Measurements from ENCODE around the gene VDAC1. TPM values are rescaled to one million over a fixed set of nuclear protein-coding genes. Genes with fewer than 3 reads are reported as not detected.

VDAC1 gene
- total RNA-seq, 4 donors from 2014 or later = 151 to 220 (median 188) TPM

- Histone ChIP-seq H3K27me3 (no peaks in the 10 kb centered on the region), H3K9me3 (no peaks in the 10 kb centered on the region), H3K36me3 (peaks cover 0 to 38% (median 7%) of the 10 kb centered on the region in 3 donors), H3K4me1 (peaks cover 0 to 17% (median 4%) of the 10 kb centered on the region in 3 donors), H3K4me3 (no peak overlapping the region), H3K27ac (peak overlapping the region; percentile 30 to 88 (median 78))
- WGBS, 2 donors = 84 to 87% methylated on average over 10 of the region's 10 CpGs
- no peak for TF ChIP-seq CTCF (IDR thresholded peaks at IDR 0.05)
- no peak for TF ChIP-seq POLR2A (IDR thresholded peaks at IDR 0.05)
- intact Hi-C loops (cut with DNase I) = no loop called here
- DNase-seq = no peak
These were observed 51.1 kb downstream of the VDAC1 start for GRCh38 chr5:133953568-133954145.

- Histone ChIP-seq H3K4me3 (no peak overlapping the region), H3K27ac (peak overlapping the region; percentile 30 to 88 (median 78)), H3K4me1 (peaks cover 0 to 17% (median 4%) of the 10 kb centered on the region in 3 donors), H3K9me3 (no peaks in the 10 kb centered on the region), H3K27me3 (no peaks in the 10 kb centered on the region), H3K36me3 (peaks cover 0 to 34% (median 3%) of the 10 kb centered on the region in 3 donors)
- intact Hi-C loops (cut with DNase I) = no loop called here
- DNase-seq = no peak
- no peak for TF ChIP-seq POLR2A (IDR thresholded peaks at IDR 0.05)
- TF ChIP-seq CTCF (IDR thresholded peaks at IDR 0.05) = no peak
- WGBS, 2 donors = 63 to 68% methylated on average over 8 to 10 of the region's 10 CpGs
These were observed 51.8 kb downstream of the VDAC1 start for GRCh38 chr5:133952729-133953567.

- WGBS, 2 donors = 84 to 92% methylated on average over 6 of the region's 7 CpGs
- Histone ChIP-seq H3K27ac (no peak overlapping the region), H3K27me3 (no peaks in the 10 kb centered on the region)
These were observed 53.8 kb downstream of the VDAC1 start for GRCh38 chr5:133950821-133951612.

GRCh38 chr5:133948721-133949120 is 56.1 kb downstream of the VDAC1 start:
- Histone ChIP-seq H3K9me3 (no peaks in the 10 kb centered on the region), H3K4me3 (no peak overlapping the region), H3K27me3 (no peaks in the 10 kb centered on the region), H3K36me3 (no peaks in the 10 kb centered on the region), H3K4me1 (peaks cover 0 to 17% (median 4%) of the 10 kb centered on the region in 3 donors), H3K27ac (no peak overlapping the region)
- intact Hi-C loops (cut with DNase I) = no loop called here
- TF ChIP-seq CTCF (IDR thresholded peaks at IDR 0.05) = no peak
- no peak for TF ChIP-seq POLR2A (IDR thresholded peaks at IDR 0.05)
- DNase-seq = no peak

More at GRCh38 chr5:133950821-133951612, 53.8 kb downstream of the VDAC1 start:
- peaks cover 0 to 15% (median 0%) of the 10 kb centered on the region in 3 donors for H3K36me3 ChIP-seq
- no peak for DNase-seq
- peaks cover 0 to 17% (median 4%) of the 10 kb centered on the region in 3 donors for H3K4me1 ChIP-seq
- TF ChIP-seq CTCF (IDR thresholded peaks at IDR 0.05) (no peak), POLR2A (IDR thresholded peaks at IDR 0.05) (no peak)
- H3K4me3 ChIP-seq = no peak overlapping the region
- intact Hi-C loops (cut with DNase I) = no loop called here
- no peaks in the 10 kb centered on the region for H3K9me3 ChIP-seq

Data from esophagus squamous epithelium (tissue), 5 donors.